GM23248 (cell line): ENCODE measurements around the gene PABPC1L.

ENCODE experiments used
- EZH2 ChIP-seq: fragments of 200-600 bp; sonication (generic); IDR thresholded peaks from 2 replicates; pipeline ENCODE4 v1.6.1; 2018; ENCODE audit warnings: antibody characterized with exemption, mild to moderate bottlenecking; ENCODE audit not compliant: insufficient read depth, poor library complexity, severe bottlenecking
- EZH2phosphoT487 ChIP-seq: fragments of 200-600 bp; sonication (generic); IDR thresholded peaks from 2 replicates; pipeline ENCODE4 v1.6.1; 2018; ENCODE audit warnings: antibody characterized with exemption, moderate library complexity, mild to moderate bottlenecking, low read depth; ENCODE audit not compliant: insufficient read depth

- TF ChIP-seq EZH2phosphoT487 (no peak), EZH2 (no peak)
Observed at GRCh38 chr20:44941120-44941691, 31.3 kb downstream of the PABPC1L start.
